Kasumi-1 (cell line): Measurements from ENCODE around the gene OPN5.

Source experiments
- DNase-seq, 2 experiments: peaks; one replicate each; lab custom pipeline; 2025; lab: John Stamatoyannopoulos, UW

Gene OPN5

GRCh38 chr6:47788498-47788884 is 6.7 kb downstream of the OPN5 start:
- DNase-seq, result no peak

DNA sequence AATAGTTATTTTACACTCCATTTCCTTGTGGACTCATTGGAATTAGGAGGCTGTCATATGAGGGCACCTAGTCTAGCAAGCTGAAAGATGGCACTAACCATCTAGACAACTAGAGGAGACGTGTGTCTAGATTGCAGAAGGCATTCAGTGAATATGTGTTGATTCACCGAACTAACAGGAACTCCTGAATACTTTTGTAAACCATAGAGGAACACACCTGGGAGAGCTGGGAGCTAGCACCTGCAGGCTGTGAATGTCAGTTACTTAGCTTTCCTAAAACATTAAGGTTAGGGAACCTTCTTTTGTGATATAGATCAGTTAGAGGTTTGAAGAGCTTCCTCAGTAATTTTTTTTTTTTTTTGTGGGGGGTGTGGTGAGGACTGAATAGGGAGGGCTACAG is 7.7 kb downstream of the OPN5 start:
- DNase-seq, result no peak

DNA sequence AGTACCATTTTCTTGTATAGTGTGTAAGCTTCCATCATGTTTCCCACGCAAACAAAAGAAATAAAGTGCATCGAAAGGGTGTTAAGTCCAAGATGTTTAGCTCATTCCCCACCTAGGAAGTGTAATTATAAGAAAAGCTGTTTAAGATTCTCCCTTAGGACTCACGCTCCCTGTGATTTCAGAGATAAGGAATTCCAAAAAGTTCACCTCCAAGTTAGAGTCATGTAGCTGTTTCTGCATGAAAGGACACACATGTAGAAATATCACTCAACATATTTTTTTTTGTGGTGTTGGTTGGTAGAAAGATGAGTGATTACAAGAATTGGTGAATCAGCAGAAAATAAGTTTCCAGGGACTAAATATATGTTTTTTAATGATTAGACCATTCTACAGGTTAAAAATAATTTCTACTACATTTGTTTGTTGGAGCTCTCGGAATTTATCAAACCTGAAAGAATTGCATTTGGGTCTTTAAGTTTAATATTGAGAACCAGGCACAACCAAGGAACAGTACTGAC is 10.4 kb downstream of the OPN5 start:
- no peak for DNase-seq

- DNase-seq, result no peak
These were observed 12.8 kb downstream of the OPN5 start for GRCh38 chr6:47794577-47795135.

DNA sequence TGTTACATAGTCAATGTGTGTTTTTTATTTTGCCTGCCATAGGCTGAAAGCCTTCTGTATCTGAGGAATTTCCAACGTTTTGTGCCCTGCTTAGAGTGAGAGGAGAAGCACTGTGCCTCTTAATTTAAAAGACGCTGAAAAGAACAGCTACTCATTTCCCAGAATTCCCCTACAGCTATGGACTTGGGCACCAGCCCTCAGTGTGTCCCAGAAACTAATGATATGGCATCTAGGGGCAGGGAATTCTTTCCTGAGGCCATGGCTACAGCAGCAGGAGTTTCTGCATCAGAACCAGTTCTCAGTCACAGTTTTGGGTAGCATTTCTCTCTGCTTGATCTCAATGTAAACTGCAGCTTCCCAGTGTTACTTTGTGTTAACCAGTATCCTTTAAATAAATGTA is 20.2 kb downstream of the OPN5 start:
- no peak for DNase-seq

DNA sequence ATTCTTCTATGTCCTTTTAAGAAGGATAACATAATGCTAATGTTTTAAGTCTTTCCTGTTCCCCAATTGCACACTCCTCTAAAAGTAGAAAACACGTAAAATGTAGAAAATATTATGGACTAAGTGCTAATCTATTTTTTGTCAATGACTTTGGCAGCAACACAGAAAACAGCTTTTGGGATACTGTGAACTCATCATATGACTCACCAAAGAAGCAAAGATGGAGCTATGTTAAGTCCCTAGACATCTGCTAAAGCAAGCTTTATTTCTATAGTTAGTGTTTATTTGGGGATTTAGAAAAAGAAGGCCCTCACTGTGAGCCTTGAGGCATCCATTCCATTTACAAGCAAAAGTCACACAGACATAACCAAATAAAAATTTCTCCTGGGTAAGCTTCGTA is 23.0 kb downstream of the OPN5 start:
- no peak for DNase-seq

GRCh38 chr6:47809873-47810272 is 28.0 kb downstream of the OPN5 start:
- no peak for DNase-seq

DNA sequence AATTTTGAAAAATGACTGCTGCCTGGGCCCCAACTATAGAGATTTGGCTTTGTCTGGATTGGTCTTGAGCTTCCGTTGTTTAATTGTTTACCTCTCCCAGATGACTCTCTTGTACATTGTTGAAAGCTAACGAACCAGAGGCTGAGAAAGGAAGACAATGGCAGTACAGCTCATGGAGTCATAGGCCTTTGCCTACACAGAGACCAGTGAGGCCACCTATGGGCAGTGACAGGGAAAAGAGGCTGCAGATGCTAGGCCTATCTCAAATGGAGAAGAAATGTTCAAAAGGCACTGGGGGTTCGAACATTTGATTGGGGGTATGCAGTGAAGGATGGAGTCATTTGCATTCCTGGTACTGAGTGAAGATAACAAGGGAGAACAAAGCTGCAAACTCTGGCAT is 29.1 kb downstream of the OPN5 start:
- DNase-seq, result no peak

GRCh38 chr6:47811443-47811842 is 29.6 kb downstream of the OPN5 start:
- no peak for DNase-seq

DNA sequence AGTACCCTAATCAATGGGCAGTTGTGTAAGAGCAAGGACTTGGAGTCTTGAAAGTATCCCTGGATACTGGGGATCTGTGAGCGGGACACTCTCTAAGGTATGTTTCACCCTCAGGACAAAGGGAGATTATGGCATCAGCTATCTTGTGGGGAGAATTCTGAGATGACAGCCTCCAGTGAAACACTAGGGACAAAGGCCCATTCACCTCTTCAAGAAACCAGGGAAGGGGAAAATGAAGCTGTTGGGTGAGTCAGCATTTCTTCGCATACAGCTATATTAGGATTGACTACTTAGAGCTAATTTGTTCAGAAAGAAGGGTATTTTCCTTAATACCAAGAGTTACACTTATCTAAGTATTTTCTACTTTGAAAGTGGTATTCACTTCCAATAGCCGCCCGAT is 35.9 kb downstream of the OPN5 start:
- no peak for DNase-seq

- DNase-seq, result no peak
These were observed 37.6 kb downstream of the OPN5 start for GRCh38 chr6:47819461-47819860.

- no peak for DNase-seq
These were observed 41.2 kb downstream of the OPN5 start for GRCh38 chr6:47822856-47823554.

DNA sequence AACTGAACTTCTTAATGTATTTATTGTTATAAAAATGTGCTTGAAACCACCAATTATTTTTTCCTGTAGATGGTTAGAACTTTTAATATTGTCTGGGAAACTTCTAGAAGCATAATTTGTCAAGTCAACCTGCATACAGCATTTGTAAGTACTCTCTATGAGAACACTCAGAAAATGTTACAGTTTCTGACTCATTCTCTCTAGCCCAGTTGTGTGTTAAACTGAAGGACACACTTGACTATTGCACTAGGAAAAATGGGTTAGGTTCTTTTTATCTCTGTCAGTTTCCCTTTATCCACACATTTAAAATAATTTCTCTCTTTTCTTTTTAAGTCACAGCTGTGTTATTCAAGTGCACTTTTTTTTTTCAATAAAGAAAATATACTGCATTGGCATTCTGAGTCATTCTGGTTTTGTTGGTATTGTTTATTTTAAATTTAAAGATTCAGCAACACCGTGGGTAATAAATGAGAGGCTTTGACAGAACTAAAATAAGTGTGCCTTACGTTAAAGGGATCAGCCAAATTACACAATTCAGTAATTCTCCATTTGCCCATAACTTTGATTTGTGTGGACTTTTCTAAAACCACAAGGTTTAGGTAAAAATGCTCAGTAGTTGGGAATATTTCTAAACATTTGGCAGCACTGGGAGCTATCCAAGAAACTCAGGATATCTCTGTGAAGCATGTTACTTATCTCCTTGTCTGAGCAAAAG is 50.7 kb downstream of the OPN5 start:
- DNase-seq, result no peak

DNA sequence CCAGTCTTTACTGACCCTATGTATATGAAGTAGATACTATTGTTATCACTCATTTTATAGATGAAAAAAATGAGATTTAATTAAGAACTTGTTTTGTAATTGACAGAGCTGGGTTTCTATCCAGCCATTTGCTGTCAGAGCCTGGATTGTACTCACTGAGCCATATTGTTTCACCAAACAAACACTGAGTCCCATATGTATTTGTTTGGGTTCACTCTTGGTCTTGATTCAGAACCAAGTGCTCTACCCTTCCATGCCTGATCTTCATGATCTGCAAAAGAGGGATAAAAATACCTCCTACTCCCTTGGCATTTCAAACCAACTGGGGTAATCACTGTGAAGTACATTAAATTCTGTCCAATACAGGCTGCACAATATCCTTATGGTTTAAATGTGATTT is 52.4 kb downstream of the OPN5 start:
- no peak for DNase-seq

GRCh38 chr6:47836046-47836445 is 54.2 kb downstream of the OPN5 start:
- DNase-seq, result no peak

DNA sequence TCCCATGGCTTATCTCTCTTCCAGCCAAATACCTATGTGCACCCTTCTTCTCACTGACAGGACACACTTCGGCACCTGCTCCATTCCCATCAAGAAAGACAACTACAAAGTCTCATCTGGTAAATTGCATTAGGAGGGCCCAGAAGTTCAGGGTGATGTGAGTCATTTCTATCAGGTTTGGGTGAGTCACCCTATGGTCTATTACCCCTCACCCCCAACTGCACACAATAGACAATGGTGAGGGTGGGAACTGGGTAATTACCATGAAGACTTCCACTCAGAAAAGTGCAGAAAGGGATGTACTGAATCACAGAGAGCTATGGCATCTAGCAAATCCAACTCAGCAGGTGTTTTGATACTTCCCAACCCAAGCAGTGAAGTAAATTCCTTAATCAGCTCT is 54.8 kb downstream of the OPN5 start:
- no peak for DNase-seq

DNA sequence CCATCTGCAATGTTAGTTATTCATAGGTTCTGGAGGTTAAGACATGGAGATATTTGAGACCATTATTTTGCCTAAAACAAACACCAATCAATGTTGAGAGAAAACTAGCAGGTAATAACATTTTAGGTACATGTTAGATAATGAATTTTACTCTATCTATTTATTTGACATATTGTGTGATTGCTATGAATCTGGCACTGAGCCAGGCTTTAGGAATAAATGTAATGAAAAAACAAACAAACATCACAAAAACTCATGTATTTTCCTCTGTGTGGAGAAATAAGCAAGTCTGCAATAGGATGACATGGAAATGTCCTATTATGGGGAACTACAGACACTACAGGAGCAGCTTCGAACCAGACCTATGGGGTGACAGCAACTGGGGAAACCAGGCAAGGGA is 57.8 kb downstream of the OPN5 start:
- DNase-seq, result no peak

GRCh38 chr6:47844881-47845280 is 63.0 kb downstream of the OPN5 start:
- peak; percentile 7 to 33 for DNase-seq

DNA sequence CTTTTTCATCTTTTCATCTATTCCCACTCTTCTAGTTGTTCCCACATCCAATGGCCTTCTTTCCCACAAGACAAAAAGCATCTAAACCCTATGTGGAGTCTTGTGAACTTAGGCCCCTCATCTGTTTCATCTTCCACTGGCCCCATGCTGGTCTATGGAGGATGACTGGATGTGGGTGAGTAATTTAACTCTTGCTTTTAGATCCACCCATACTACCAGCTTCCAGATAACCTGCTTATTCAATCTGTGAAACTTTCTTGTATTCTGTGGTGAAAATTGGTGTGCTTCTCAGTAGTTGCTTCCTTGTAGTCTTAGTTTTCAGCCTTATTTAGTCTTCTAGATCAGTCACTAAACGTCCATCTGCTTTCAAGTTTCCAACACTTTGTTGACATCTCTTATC is 64.9 kb downstream of the OPN5 start:
- DNase-seq, result no peak

DNA sequence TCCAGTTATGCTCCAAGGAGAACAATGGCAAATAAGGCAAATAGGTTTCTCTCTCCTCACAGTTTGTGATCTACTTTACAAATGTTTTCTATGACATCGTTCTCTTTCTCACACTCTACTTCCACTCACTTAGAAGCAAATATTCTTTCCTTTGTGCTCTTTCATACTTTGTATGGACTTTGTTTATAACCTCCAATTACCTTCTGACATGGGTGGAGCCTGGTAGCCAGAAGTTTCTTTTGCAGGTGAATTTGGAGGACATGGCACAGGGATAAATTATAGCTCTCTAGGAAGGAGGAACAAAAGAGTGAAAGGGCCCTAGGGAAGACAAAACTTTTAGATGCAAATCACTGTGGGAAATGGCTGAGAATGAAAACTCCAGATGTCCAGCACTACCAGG is 69.3 kb downstream of the OPN5 start:
- no peak for DNase-seq

DNA sequence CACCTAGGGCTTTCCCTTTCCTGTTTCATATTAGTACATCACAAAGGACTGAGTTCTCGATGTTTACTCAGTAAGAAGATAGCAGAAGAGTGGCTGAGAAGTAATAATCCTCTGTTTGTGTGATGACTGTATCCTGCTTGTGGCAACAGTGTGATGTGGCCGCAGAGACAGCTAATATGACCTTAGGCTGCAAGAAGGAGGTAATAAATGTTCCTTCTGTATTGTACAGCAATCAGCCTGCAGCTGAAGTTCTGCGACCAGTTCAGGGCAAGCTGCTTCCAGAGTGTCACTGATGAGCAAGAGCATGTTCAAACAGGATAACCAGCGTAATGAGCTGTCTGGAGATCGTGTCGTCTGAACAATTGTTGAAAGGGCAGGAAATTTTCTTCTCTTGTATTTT is 70.9 kb downstream of the OPN5 start:
- DNase-seq, result no peak

- DNase-seq, result no peak
These were observed 71.9 kb downstream of the OPN5 start for GRCh38 chr6:47853766-47854165.

DNA sequence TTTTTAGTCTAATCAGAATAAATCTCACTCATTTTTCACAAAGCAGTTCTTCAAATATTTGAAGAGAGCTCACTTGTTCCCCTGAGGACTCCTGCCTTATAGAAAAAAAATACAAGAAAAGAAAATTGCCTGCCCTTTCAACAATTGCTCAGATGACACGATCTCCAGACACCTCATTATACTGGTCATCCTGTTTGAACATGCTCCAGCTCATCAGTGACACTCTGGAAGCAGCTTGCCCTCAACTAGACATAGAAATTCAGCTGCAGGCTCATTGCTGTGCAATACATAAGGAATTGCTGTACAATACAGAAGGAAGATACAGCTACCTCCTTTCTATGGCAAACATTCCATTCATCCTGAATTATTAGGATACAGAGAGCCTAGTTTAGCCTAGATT is 73.1 kb downstream of the OPN5 start:
- no peak for DNase-seq
